ENCODE results near the gene LIX1L.
A peak's percentile ranks its signal among the peaks of the same experiment; 100 is the strongest.

LIX1L gene

GRCh38 chr1:145957443-145958319 lies at the start of gene LIX1L:
Gene LIX1L (minus strand): TSS chr1:145958017. CDS start chr1:145957927, 90 bp downstream.
- peak; percentile 95 for DNase-seq (ENCODE audit: low spot score)

- DNase-seq (ENCODE audit: low spot score) = no peak
Measured at GRCh38 chr1:146001709-146002108, 43.9 kb upstream of the LIX1L start.

- no peak for DNase-seq (ENCODE audit: low spot score)
Measured at GRCh38 chr1:145999321-146000024, 41.7 kb upstream of the LIX1L start.

- DNase-seq (ENCODE audit: low spot score) = no peak
Measured at GRCh38 chr1:145997718-145998023, 39.9 kb upstream of the LIX1L start.

GRCh38 chr1:145997016-145997717 lies 39.4 kb upstream of the LIX1L start:
- DNase-seq (ENCODE audit: low spot score) = no peak

- peak; percentile 99 for DNase-seq (ENCODE audit: low spot score)
Measured at GRCh38 chr1:145996433-145997015, 38.7 kb upstream of the LIX1L start, which contains the start of gene TXNIP. Gene TXNIP (minus strand): TSS chr1:145996579. CDS start chr1:145996266, 313 bp downstream.

GRCh38 chr1:145995964-145996432 lies 38.2 kb upstream of the LIX1L start:
- no peak for DNase-seq (ENCODE audit: low spot score)

GRCh38 chr1:145995148-145995881 lies 37.5 kb upstream of the LIX1L start:
- no peak for DNase-seq (ENCODE audit: low spot score)

GRCh38 chr1:145994391-145995120 lies 36.7 kb upstream of the LIX1L start:
- no peak for DNase-seq (ENCODE audit: low spot score)

GRCh38 chr1:145993618-145994390 lies 36.0 kb upstream of the LIX1L start:
- DNase-seq (ENCODE audit: low spot score) = no peak

GRCh38 chr1:145992958-145993617 lies 35.3 kb upstream of the LIX1L start:
- no peak for DNase-seq (ENCODE audit: low spot score)

- DNase-seq (ENCODE audit: low spot score) = no peak
Measured at GRCh38 chr1:145992502-145992936, 34.7 kb upstream of the LIX1L start.

GRCh38 chr1:145991735-145992412 lies 34.1 kb upstream of the LIX1L start:
- DNase-seq (ENCODE audit: low spot score) = no peak

- no peak for DNase-seq (ENCODE audit: low spot score)
Measured at GRCh38 chr1:145990249-145990855, 32.5 kb upstream of the LIX1L start.

GRCh38 chr1:145988773-145989172 lies 31.0 kb upstream of the LIX1L start:
- DNase-seq (ENCODE audit: low spot score) = no peak

- DNase-seq (ENCODE audit: low spot score) = no peak
Measured at GRCh38 chr1:145987926-145988325, 30.1 kb upstream of the LIX1L start.

- no peak for DNase-seq (ENCODE audit: low spot score)
Measured at GRCh38 chr1:145986551-145986950, 28.7 kb upstream of the LIX1L start.
